Endothelial cell (in vitro differentiated cells): ENCODE data around the gene PLPP7. TPM values are rescaled to one million over a fixed set of nuclear protein-coding genes. Genes with fewer than 3 reads are reported as not detected.
"Not testable (repeated sequence)": the region's sequence is repeated elsewhere in the genome, so short reads cannot be mapped to it uniquely, and the experiment has no call there.

Source experiments
- DNase-seq: peaks from one replicate; pipeline ENCODE4 v3.0.0; 2021; ENCODE audit warnings: low spot score
- H3K27ac Mint-ChIP-seq: one replicate; pipeline ENCODE4 v1.8.0; 2021; ENCODE audit warnings: mixed read lengths, inconsistent platforms; ENCODE audit not compliant: unreplicated experiment
- H3K27me3 Mint-ChIP-seq: one replicate; pipeline ENCODE4 v1.8.0; 2021; ENCODE audit warnings: mild to moderate bottlenecking, moderate library complexity, mixed read lengths, inconsistent platforms; ENCODE audit not compliant: unreplicated experiment
- H3K36me3 Mint-ChIP-seq: one replicate; pipeline ENCODE4 v1.8.0; 2021; ENCODE audit warnings: mild to moderate bottlenecking, low read depth, mixed read lengths, inconsistent platforms; ENCODE audit not compliant: unreplicated experiment
- H3K4me1 Mint-ChIP-seq: one replicate; pipeline ENCODE4 v1.8.0; 2021; ENCODE audit warnings: mild to moderate bottlenecking, mixed read lengths, inconsistent platforms; ENCODE audit not compliant: unreplicated experiment
- H3K4me3 Mint-ChIP-seq: one replicate; pipeline ENCODE4 v1.8.0; 2021; ENCODE audit warnings: mild to moderate bottlenecking, mixed read lengths, inconsistent platforms; ENCODE audit not compliant: unreplicated experiment
- H3K9me3 Mint-ChIP-seq: one replicate; pipeline ENCODE4 v1.8.0; 2021; ENCODE audit warnings: mixed read lengths, inconsistent platforms; ENCODE audit not compliant: unreplicated experiment
- CTCF ChIP-seq: fragments of 200-600 bp; sonication (generic); IDR thresholded peaks from one replicate; pipeline ENCODE4 v1.5.0; 2021; ENCODE audit warnings: antibody characterized with exemption; ENCODE audit not compliant: unreplicated experiment
- total RNA-seq: library from RNA; stranded (reverse); fragmentation: NEBNext Ultra II Directional; extraction: Animal tissue kit (Norgen Biotek cat#: 25700); gene quantifications from one replicate; pipeline ENCODE4 v1.2.1, GENCODE V29; 2021; ENCODE audit not compliant: unreplicated experiment

PLPP7 gene
- total RNA-seq, 1 donor from 2014 or later, result 4.9 TPM

DNA sequence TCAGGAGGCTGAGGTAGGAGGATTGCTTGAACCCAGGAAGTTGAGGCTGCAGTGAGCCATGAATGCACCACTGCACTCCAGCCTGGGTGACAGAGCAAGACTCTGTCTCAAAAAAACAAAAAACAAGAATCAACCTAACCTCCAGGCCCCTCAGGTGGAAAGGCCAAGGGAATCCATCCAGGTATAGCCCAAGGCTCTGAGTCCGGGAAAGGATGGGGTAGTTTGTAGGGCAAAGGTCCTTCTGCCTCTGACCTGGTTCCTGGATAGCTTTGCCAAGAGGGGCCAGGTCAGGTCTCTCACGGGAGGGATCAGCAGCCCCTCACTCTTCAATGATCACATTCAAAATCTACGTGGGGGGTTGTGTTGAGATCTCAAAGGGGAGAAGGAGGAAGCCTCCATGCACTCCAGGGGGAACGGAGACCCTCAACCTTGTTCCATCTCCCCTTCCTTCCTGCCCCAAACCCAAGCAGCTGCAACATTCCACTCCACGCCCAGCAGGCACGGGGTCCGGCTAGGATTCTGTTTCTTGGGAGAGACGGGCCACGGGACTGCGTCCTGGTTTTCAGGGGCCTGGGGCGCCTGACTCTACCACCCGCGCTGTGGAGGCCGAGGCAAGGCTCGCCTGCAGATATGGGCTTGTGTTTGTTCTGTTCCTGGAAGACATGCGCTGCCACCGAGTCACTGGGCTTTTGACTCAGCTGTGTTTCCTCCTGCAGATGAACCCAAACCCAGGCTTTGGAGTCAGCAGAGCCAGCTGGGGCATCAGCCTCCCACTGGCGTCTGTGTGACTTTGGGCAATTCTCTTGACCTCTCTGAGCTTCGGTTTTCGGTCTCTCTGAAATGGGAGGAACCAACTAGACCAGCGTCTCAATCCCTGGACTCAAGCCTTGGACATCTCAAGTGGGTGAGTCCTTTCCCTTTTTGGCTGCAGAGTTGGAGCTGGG lies 35.5 kb downstream of the PLPP7 start:
- Mint-ChIP-seq H3K27me3 (peaks cover 5% of the 10 kb centered on the region), H3K36me3 (no peaks in the 10 kb centered on the region), H3K4me1 (peaks cover 10% of the 10 kb centered on the region), H3K9me3 (no peaks in the 10 kb centered on the region), H3K4me3 (no peak overlapping the region), H3K27ac (no peak overlapping the region)
- no peak for TF ChIP-seq CTCF
- no peak for DNase-seq

GRCh38 chr9:131329241-131329641 lies 39.7 kb downstream of the PLPP7 start:
- no peak for DNase-seq
- no peaks in the 10 kb centered on the region for H3K9me3 Mint-ChIP-seq
- H3K36me3 Mint-ChIP-seq, result no peaks in the 10 kb centered on the region
- peaks cover 7% of the 10 kb centered on the region for H3K27me3 Mint-ChIP-seq
- no peak overlapping the region for H3K4me3 Mint-ChIP-seq
- no peak for TF ChIP-seq CTCF
- peaks cover 20% of the 10 kb centered on the region for H3K4me1 Mint-ChIP-seq
- peak overlapping the region; percentile 61 for H3K27ac Mint-ChIP-seq

GRCh38 chr9:131330814-131331600 lies 41.5 kb downstream of the PLPP7 start:
- peak overlapping the region; percentile 97 for H3K27ac Mint-ChIP-seq
- TF ChIP-seq CTCF, result no peak
- no peaks in the 10 kb centered on the region for H3K36me3 Mint-ChIP-seq
- peak; percentile 93 for DNase-seq
- H3K4me1 Mint-ChIP-seq, result peaks cover 28% of the 10 kb centered on the region
- peaks cover 7% of the 10 kb centered on the region for H3K27me3 Mint-ChIP-seq
- peak overlapping the region; percentile 59 for H3K4me3 Mint-ChIP-seq
- no peaks in the 10 kb centered on the region for H3K9me3 Mint-ChIP-seq

GRCh38 chr9:131331996-131332395 lies 42.5 kb downstream of the PLPP7 start:
- not testable (repeated sequence) for DNase-seq, H3K27me3 Mint-ChIP-seq, H3K36me3 Mint-ChIP-seq, H3K4me3 Mint-ChIP-seq, H3K27ac Mint-ChIP-seq, H3K9me3 Mint-ChIP-seq
- H3K4me1 Mint-ChIP-seq, result peaks cover 38% of the 10 kb centered on the region

GRCh38 chr9:131333771-131334628 lies 44.5 kb downstream of the PLPP7 start:
- TF ChIP-seq CTCF, result no peak
- Mint-ChIP-seq H3K4me3 (no peak overlapping the region), H3K9me3 (no peaks in the 10 kb centered on the region), H3K27me3 (peaks cover 4% of the 10 kb centered on the region), H3K27ac (no peak overlapping the region), H3K4me1 (peaks cover 43% of the 10 kb centered on the region), H3K36me3 (no peaks in the 10 kb centered on the region)
- no peak for DNase-seq
